Calu3 (cell line): ENCODE results near the gene TMEM11. TPM values are rescaled to one million over a fixed set of nuclear protein-coding genes. Genes with fewer than 3 reads are reported as not detected.

Source experiments
- BruUV-seq: library from RNA; stranded (reverse); fragments of 400-500 nt; replicated peaks from 2 replicates; lab custom pipeline; 2021; lab: Mats Ljungman, UMichigan
- CTCF ChIA-PET: fragments of 300-600 bp; sonication (Branson Sonifier 250); formaldehyde crosslinking; loops from one replicate; lab custom pipeline; 2022; ENCODE audit warnings: antibody characterized with exemption; lab: Charles Lee
- DNase-seq: peaks from one replicate; pipeline ENCODE4 v3.0.0; 2022
- H3K27ac Mint-ChIP-seq: one replicate; pipeline ENCODE4 v1.8.0; 2022; ENCODE audit warnings: mixed read lengths; ENCODE audit not compliant: unreplicated experiment
- H3K27me3 Mint-ChIP-seq: one replicate; pipeline ENCODE4 v1.8.0; 2022; ENCODE audit warnings: mixed read lengths; ENCODE audit not compliant: unreplicated experiment
- H3K36me3 Mint-ChIP-seq: one replicate; pipeline ENCODE4 v1.8.0; 2022; ENCODE audit warnings: mild to moderate bottlenecking, moderate library complexity, mixed read lengths; ENCODE audit not compliant: insufficient read depth, unreplicated experiment
- H3K4me1 Mint-ChIP-seq: one replicate; pipeline ENCODE4 v1.8.0; 2022; ENCODE audit warnings: mild to moderate bottlenecking, low read depth, mixed read lengths; ENCODE audit not compliant: unreplicated experiment
- H3K4me3 Mint-ChIP-seq: one replicate; pipeline ENCODE4 v1.8.0; 2022; ENCODE audit warnings: mild to moderate bottlenecking, low read depth, moderate library complexity, mixed read lengths; ENCODE audit not compliant: unreplicated experiment
- H3K9me3 Mint-ChIP-seq: one replicate; pipeline ENCODE4 v1.8.0; 2022; ENCODE audit warnings: low read depth, mixed read lengths; ENCODE audit not compliant: unreplicated experiment
- intact Hi-C: fragments of 100-400 bp; cut with micrococcal nuclease; formaldehyde crosslinking; loops from one replicate; pipeline ENCODE4 v1.10.0; 2022; ENCODE audit not compliant: unreplicated experiment
- total RNA-seq: library from RNA; stranded (reverse); gene quantifications from 2 replicates; pipeline ENCODE4 v1.2.3, GENCODE V29; 2022
- TF ChIP-seq, protein P1 (sequence below): fragments of 200-600 bp; IDR thresholded peaks from one replicate; pipeline ENCODE4 v1.8.0; 2022; ENCODE audit warnings: antibody characterized with exemption; ENCODE audit not compliant: unreplicated experiment

TMEM11 gene
- total RNA-seq, 1 experiment from 2014 or later = 18.9 TPM

DNA sequence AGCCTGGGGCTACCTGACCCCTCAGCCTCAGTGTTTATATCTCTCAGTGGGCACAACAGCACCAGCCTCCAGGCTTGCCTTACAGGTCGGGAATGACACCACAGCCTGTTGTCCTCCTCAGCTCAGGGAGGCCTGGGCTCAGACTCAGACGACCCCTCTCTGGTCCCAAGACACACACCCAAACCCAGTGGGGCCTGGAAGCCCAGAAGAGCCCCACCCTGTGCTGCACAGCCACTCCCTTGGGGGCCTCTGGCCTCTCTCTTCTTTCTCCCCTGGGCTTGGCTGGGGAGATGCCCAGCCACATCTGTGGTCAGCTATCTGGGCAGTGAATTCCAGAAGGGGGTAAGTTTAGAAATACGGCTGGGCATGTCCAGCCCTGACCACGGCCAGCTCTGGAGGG is 36.9 kb upstream of the TMEM11 start:
- DNase-seq = no peak
- Mint-ChIP-seq H3K36me3 (peaks cover 10% of the 10 kb centered on the region), H3K9me3 (no peaks in the 10 kb centered on the region), H3K27me3 (peaks cover 10% of the 10 kb centered on the region), H3K4me3 (no peak overlapping the region), H3K27ac (no peak overlapping the region), H3K4me1 (no peaks in the 10 kb centered on the region)
- TF ChIP-seq, protein P1, sequence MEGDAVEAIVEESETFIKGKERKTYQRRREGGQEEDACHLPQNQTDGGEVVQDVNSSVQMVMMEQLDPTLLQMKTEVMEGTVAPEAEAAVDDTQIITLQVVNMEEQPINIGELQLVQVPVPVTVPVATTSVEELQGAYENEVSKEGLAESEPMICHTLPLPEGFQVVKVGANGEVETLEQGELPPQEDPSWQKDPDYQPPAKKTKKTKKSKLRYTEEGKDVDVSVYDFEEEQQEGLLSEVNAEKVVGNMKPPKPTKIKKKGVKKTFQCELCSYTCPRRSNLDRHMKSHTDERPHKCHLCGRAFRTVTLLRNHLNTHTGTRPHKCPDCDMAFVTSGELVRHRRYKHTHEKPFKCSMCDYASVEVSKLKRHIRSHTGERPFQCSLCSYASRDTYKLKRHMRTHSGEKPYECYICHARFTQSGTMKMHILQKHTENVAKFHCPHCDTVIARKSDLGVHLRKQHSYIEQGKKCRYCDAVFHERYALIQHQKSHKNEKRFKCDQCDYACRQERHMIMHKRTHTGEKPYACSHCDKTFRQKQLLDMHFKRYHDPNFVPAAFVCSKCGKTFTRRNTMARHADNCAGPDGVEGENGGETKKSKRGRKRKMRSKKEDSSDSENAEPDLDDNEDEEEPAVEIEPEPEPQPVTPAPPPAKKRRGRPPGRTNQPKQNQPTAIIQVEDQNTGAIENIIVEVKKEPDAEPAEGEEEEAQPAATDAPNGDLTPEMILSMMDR = no peak
- CTCF ChIA-PET = no interaction called here
- intact Hi-C loops = no loop called here
- no TSS peak for BruUV-seq

DNA sequence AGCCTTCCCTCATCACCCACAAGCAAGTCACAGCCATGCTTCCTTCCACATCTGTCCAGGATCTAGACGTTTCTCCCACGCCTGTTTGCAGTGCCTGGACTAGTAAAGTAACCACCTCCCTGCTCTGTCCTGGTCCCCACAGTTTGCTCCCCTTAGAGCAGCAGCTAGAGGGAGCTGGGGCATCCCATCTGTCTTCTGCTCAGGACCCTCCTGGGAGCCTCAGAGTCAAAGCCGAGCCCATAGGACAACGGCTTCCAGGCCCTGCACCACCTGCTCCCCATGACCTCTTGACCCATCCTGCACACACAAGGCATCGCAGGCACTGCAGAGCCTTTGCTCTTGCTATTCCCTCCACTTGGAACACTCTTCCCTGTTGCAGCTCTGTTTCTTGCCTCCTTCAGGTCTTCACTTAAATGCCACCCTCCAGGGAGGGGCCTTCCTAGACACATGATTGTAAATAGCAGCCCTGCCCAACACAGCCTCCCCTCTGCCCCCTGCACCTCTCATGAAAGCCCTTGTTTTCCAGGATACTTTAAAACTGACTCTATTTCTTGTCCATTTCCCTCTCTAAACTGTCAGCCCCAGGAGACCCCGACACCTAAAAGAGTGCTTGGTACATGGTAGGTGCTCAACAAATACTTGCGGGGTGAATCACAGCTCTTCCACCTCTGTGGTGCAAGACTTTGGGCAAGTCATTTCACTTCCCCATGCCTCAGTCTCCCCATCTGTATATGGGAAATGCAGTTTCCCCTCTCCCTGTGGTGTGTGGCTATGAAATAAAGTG is 36.2 kb upstream of the TMEM11 start:
- Mint-ChIP-seq H3K4me3 (no peak overlapping the region), H3K27me3 (peaks cover 10% of the 10 kb centered on the region), H3K36me3 (peaks cover 10% of the 10 kb centered on the region), H3K27ac (no peak overlapping the region), H3K9me3 (no peaks in the 10 kb centered on the region), H3K4me1 (no peaks in the 10 kb centered on the region)
- BruUV-seq = no TSS peak
- DNase-seq = no peak
- CTCF ChIA-PET = no interaction called here
- intact Hi-C loops = no loop called here
- TF ChIP-seq, protein P1 = no peak

DNA sequence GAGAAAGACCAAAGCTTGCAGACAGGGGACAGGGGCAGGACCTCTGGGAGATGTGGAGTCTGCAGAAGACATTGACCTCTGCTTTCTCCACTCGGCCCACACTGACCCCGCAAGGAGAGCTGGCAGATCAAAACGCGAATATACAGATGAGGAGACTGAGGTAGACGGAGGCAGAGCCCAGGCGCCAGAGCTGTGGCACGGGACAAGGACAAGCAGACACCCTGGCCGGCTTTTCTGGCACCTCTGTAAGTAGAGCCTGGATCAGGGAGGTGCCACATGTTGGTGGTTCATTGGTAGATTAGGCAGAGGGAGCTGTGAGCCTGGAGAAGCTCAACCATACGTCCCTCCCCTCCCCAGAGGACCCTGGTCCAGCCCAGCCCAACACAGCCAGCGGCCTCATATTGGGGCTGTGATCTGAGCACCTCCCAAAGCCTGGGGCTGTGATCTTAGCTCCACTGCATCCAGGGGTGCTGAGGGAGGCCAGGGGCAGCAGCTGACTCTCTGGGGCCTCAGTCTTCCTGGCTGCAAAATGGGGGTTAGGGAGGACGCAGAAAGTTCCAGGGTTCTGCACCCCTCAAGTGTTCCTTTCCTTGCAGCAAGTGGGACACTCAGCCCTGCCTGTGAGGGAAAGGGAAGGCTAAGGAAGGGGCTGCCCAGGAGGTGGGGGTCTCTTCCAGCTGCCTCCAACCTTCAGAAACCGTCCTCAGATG is 35.3 kb upstream of the TMEM11 start:
- DNase-seq = no peak
- CTCF ChIA-PET = no interaction called here
- no TSS peak for BruUV-seq
- peaks cover 10% of the 10 kb centered on the region for H3K27me3 Mint-ChIP-seq
- peaks cover 10% of the 10 kb centered on the region for H3K36me3 Mint-ChIP-seq
- TF ChIP-seq, protein P1 = no peak
- no peak overlapping the region for H3K27ac Mint-ChIP-seq
- H3K4me1 Mint-ChIP-seq = no peaks in the 10 kb centered on the region
- H3K4me3 Mint-ChIP-seq = no peak overlapping the region
- no peaks in the 10 kb centered on the region for H3K9me3 Mint-ChIP-seq
- intact Hi-C loops = no loop called here

DNA sequence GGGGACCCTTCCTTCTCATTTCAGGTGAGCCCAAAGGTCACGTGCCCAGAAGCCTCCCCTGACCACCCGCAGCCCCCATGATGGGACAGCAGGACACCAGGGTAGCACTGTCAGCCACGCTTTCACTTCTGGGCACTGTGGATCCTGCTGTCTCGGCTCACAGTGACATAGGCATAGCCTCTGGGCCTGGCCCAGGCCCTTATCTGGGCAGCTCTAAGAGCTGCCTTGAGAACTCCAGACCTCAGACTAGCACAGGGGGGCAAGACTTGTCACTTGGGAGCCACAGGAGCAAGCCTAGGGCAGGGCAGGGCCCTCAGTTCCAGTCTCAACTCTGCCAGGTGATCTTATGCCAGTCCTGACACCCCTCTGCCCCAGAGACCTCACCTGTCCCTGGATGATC is 34.5 kb upstream of the TMEM11 start:
- CTCF ChIA-PET = no interaction called here
- Mint-ChIP-seq H3K36me3 (peaks cover 7% of the 10 kb centered on the region), H3K9me3 (no peaks in the 10 kb centered on the region), H3K27ac (no peak overlapping the region), H3K4me3 (no peak overlapping the region), H3K4me1 (no peaks in the 10 kb centered on the region), H3K27me3 (peaks cover 10% of the 10 kb centered on the region)
- intact Hi-C loops = no loop called here
- BruUV-seq = no TSS peak
- no peak for DNase-seq
- TF ChIP-seq, protein P1 = no peak
